ENCODE measurements around the gene HAND1.

The HAND1 gene

DNA sequence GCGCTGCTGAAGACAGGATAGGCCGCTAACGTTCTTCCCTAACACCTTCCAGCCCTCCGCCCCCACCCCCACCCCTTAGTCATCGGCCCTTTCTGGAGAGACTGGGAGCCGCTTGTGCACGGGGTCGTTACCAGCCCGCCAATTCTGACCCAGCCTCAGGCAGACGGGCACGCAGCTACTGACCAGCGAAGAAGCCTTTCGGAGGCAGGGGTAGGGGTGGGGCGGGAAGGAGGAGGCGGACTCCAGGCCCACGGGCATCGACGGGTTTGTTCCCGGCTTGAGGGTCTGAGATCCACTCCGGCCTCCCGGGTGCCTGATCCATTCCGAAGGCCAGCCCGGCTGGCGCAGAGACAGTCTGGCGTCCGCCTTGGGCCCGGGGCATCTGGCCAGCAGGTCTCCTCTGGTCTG lies 729 bp upstream of the HAND1 start:
- no peak for DNase-seq

DNA sequence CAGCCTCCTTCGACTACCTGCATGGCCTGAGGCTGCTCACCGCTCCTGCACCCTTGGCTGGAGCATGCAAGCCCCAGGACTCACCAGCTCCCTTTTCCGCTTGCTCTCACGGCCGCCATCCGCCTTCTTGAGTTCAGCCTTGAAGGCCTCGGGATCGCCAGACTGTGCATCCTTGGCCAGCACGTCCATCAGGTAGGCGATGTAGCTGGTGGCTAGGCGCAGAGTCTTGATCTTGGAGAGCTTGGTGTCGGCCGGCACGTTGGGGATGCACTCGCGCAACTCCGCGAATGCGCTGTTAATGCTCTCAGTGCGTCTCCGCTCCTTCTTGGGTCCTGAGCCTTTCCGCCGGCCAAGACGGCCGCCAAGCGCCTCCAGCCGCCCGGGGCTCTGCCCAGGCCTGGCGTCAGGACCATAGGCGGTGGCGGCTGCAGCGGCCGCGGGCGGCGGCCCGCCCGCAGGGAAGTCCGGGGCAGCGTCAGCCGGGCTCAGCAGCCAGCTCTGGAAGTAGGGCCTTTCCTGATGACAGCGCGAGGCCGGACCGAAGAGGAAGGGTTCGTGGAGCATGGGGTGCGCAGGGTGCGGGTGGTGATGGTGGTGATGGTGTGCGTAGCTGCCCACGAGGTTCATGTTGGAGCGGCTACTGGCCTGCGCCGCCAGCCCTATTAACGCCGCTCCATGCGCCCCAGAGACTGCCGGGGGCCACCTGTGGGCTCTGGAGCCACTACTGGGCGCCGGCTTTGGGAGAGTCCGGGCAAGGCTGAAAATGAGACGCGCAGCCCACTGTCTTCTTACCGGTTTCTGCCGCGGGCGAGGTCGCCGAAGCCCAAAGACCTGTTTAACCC lies 424 bp downstream of the HAND1 start:
- peak; percentile 49 to 51 for DNase-seq

DNA sequence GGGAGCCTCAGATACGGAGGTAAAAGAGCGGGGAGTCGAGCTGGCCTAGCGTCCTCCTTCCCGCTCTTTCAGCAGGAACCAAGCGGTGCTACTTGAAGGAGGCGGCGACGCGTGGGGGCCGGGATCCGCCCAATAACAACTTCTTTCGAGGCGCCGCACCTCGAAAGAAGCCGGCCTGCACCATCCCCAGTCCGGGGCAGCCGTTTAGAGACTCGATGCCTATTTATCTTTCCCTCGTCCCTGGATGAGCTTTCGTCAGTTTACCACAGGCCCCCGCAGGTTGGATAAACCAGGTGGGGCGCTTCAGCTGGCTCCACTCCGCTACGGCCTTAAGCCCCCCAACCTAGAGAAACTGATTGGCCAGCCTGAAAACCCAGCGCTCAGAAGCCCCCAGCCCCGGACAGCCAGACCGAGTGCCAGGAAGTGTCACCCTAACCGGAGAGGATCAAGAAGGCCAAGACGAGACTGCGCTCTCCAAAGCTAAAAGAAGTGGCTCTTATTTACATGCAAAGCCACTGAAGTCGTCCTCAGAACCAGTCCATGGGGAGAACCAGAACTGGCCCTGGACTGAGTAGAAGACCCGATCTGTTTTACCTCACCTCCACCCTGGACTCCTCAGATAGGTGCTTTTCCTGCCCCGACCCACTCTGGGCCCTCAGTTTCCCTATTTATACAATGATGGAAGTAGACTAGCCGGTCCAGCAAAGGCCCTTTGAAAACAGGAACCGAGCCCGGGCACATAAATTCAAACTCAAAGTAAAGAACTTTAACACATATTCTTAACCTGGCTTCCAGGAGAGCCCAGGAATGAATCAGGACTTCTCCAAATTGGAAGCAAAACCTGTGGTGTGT lies 1.4 kb downstream of the HAND1 start:
- peak; percentile 38 for DNase-seq

DNA sequence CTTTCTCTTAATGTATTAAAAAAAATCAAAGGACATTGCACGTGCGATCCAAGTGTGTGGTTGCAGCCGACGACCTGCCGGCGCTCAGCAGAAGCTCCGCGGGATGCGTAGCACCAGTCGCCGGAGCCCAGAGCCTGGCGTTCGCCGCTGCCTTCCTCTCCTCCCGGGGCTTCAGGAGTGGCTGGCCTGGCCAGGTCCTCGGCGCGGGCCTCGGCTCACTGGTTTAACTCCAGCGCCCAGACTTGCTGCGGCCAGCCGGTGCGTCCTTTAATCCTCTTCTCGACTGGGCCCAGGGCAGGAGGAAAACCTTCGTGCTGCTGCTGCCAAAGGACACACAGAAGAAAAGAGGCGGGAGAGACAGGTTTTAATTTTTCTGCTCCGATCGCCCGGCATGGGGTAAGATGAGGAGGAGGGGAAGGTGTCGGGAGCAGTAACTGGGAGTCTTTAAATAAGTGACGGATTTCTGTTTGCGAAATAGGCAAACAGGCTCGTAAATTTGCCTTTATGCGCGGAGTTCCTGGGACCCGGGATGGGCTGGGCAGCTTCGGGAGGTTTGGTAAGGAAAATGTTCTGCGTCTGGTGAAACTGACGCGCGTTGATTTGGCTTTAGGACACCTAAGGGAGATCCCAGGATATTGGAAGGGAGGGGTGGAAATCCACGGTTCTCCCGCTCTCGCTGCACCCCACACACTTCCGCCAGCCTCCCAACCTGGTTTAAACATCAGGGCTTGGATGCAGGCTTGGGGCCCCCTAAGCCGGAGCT lies 2.3 kb downstream of the HAND1 start:
- peak; percentile 50 to 56 for DNase-seq

DNA sequence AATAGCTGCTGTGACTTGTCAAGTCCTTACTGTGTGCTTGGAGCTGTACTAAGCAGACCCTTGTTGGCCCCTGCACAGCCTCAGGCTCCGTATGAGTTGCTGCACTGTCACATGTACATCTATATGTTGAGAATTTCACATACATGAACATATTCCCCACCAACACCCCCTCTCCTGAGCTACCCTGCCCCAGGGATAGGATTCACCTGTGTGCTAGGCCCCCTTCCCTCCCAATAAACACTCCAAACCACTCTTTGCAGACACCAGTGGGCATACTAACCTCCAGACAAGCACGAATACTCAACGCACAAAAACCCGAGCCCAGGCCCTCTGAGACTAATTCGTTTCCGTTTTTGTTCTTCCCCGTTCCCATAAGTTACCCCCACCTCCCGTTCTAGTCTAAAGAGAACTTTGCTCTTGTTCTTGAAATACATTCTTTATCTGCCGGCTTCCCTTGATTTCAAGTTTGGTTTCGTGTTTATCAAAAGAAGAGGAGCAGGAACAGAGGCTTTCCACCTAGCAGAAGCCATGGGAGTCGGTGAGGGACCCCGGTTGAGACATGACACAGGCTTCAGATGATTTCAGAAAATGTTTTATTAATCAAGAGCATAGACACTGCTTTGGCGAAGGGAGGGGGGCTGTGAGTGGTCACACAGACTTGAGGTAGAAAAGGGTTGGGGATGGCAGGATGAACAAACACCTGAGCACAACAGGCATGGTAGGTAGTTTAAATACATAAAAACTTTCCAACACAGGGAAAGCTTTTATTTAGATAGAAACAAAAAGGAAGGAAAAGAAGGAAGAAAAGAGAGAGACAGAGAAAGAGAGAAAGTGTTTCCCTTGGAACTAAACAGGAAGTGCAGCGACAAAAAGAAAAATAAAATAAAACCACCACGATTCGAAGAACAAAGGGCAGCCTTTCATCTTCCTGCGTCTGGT lies 3.4 kb downstream of the HAND1 start:
- peak; percentile 36 to 44 for DNase-seq

DNA sequence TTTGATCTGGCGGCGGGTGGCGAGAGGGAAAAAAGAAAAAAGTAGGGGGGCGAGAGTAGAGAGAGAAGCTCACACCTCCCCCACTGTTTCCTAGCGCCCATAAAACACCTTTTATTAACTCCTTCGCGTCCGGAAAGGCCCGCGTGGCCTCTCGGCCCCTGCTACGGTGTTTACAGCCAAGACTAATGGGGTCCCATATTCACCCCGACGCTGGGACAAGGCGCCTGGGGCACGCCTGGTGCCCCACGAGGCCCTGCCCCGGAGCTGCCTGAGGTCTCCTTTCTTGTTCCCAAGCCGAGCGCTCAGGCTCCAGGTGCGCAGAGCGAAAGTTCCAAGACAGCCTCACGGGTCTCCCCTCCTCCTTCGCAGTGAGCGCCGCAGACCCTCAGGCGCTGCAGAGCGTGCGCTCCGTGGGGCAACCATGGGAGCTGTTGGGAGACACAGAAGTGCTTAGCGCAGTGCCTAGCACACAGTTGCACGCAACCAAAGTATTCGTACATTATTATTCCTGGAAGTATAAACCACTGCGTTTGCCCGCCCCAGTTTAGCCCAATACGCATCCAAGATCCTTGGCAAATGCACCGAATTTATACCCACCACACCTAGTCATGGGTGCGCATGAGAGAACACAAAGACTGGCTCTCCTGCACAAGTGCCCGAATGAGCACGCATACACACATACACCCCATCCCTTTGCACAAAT lies 4.3 kb downstream of the HAND1 start:
- peak; percentile 28 to 35 for DNase-seq

DNA sequence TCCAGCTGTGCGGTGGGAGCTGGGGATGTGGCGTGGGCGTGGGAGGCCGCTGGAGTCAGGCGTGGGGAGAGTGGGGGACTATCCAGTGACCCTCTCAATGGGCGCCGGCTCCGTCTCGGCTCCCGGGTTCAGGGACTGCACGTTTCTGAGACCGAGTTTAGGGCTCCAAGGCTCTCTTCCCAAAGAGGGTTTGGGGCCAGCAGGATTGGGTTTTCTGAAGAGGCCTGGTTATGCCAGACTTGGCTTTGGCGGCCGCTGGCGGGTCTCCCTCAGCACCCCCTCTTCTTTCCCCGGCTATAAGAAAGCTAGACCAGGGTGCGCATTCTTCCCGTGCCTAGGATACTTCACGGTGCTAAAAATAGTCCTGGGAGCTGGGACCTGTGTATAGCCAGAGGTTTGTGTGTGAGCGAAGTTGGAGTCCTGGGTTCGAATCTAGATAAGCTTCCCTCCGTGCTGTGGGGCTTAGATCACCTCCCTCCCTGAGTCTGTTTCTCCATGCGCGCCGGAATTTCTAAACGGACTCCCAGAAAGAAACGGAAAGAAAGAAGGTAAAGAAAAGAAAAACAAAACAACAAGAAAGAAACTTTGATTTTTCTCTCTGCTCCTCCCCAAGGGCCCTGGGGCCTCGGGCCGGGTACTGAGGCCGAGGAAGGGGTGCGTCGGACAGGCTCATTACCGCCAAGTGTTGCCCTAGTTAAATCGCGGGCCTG lies 5.0 kb downstream of the HAND1 start:
- peak in 1 of 2 experiments; percentile 34 for DNase-seq

DNA sequence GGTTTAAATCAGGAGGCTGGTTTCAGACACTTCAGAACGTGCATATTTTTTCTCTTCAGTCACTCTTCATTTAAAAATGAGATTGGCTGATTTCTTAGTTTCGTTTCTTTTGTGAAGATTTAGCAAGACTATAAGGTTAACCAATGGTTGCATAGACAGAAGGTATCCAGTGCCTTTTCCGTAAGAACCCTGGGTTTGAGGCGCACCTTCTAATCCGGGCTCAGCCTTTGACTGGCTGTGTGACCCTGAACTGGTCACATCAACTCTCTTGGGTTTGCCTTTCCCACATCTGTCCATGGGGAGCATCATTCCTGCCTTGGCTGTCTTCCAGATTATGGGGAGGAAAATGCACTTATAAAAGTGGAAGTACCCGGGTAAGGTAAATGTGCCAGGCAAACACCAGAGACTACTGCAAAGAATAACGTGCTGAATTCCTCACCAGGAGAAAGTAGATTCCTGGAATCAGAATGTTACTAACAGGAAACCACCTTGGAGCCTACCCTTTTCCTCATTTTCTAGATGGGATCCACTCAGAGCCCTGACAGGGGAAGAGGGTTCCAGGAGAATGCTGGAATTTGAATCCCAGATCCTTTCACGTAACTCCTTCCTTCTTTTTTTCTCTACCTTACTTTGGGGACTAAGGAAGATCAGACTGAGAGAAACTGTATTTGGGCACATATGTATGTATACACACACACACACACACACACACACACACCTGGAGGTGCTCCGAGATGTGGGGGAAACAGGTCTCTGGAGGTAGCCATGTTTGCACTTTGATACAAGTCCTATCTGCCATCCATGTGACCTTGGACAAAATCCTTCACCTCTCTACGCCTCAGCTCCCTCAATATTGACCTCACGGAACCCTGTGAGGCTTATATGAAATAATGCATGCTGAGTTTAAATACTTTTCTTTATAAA lies 6.8 kb downstream of the HAND1 start:
- no peak for DNase-seq

DNA sequence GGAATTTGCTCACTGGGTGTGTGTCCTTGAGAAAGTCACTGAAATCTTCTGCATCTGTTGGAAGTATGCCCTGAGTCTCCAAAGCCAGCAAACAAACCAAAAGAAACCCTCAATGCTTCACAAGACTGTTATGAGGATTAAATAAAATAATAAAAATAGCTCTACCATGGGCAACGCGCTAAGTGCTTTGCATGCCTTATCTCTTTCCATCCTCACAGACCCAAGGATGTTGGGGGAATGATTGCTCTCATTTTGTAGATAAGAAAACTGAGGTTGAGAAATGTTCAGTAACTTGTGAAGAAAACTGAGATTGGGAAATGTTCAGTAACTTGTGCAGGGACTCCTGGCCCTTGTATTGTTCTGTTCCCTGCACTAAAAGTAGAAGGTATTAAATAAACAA lies 7.9 kb downstream of the HAND1 start:
- no peak for DNase-seq

DNA sequence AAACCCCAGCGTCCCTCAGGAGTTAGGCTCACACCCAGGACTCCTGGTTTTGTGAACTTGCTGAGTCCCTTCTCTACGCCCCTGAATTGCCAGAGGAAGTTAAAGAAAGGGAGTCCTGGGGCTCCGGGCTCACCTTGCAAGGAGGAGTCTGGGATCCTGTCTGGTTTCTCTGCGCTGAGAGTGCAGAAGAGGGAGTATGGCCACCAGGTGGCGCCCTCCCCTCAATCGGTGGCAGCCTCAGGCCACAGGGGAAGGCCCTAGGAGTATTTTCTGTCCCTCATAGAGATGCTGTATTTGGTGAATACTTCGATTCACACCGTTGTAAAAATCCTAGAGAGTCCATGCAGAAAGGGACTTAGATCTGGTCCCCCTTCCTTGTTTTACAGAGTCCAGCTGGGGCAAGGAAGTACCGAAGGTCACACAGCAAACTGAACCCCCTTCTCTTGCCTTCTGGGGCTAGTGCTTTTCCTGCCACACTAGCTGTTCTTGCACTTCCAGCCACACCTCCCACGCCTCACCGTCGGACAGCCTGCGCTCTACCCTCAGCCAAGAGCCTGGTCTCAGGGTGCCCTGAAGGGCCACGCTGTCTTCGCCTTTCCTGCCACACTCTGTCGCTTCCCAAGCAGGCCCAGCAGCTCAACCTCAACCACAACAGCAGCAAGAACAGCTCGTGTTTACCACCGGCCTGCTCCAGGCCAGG lies 10.2 kb downstream of the HAND1 start:
- DNase-seq, result peak; percentile 86 to 87

DNA sequence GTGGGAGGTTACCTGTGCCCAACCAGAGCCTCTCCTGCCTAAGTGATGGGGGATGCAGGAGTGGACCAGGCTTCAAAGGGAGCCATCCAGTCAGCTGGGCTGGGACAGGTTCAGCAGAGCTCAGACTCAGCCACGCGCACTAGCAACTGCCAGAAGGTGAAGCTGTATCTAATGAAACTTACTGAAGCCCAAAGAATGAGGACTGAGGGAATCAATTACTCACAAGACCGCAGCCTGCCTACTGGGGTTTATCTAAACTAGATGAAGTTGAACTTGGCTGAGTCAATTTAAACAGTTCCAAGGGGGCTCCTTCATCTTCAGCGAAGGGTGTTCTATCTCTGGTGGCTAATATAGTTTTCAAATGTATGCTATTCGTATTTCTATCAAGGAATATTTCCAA lies 11.4 kb downstream of the HAND1 start:
- no peak for DNase-seq

DNA sequence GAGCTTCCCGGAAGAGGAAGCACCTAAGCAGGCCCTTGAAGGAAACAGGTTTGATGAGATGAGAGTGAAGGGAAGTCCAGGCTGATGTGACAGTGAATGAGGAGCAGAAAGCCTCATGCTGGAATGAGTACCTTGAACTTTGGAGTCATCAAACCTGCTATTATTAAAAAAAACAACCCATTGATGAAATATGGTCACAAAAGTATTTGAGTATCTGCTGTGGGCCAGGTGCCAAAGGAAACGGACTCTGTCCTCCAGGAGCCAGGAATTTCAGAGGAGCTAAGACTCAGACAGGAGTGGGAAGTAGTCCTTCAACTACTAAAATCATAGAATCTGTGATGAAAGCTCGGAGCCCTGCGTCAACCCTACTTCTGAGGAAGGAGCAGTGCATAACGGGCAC lies 11.9 kb downstream of the HAND1 start:
- DNase-seq, result no peak

DNA sequence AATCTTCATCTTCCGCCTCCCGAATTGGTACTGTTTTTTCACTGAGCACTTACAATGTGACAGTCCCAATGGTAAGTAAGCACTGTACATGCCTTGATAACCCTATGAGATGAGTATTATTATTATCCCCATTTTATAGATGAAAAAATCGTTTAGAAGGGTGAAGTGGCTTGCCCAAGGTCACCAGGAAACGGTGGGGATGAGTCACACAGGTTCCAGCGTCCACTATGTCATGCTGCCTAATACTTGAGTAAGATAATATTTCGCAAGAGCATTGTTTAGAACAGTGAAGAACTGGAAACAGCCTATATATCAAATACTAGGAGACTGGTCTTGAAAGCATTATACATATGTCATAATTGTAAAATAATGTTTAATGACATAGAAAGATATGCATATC lies 12.9 kb downstream of the HAND1 start:
- DNase-seq, result no peak

DNA sequence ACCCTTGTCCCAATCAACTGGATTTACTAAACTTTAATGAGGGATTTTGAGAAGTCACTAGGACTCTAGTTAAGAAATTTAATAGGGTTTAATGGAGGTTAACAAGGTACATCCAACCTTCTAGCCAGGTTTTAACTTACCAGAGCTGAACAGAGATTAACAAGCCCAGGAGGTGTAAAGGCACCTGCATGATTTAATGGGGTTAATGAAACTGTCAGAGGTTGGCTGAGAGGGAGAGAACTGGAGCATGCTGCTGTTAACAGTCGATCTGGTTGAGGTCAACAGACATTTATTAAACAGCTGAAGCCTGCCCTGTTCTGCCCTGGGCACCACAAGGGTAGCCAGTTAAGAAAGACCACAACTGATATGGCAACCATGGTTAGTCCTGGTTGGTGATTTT lies 13.6 kb downstream of the HAND1 start:
- no peak for DNase-seq

DNA sequence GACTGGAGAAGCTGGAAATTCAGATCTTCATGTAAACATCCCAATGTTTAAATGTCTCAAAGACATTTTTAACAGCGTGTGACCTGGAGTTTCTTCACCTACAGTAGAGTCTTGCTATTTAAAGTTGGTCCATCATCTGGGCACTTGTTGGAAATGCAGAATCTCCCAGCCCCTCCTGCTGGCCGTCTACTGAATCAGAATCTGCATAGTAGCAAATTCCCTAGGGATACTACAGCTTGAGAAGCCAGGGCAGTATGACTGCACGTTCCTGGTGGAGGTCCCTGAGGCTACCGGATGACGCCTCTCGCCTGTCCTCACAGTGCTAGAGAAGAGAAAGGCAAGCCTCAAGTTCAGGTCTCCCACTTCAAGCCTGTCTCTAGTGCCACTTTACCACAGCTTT lies 16.5 kb downstream of the HAND1 start:
- DNase-seq, result no peak

DNA sequence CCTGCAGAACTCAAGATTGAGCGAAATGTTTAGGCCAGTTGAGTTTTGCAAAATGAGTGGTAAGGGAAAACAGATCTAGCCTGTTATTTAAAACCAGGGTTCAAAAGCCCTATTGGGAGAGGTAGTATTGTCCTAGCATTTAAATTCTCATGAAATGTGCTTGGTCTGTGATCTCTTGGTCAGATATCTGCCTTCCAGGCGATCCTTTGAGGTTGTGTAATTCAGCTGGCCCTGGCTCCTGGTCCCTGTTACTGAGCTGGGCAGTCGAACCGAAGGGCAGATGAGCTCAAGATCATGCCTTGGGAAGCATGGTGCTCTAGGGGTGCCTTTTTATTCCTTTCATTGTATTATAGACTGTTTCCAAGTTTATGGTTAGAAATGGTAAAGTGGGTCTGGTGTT lies 17.9 kb downstream of the HAND1 start:
- no peak for DNase-seq

DNA sequence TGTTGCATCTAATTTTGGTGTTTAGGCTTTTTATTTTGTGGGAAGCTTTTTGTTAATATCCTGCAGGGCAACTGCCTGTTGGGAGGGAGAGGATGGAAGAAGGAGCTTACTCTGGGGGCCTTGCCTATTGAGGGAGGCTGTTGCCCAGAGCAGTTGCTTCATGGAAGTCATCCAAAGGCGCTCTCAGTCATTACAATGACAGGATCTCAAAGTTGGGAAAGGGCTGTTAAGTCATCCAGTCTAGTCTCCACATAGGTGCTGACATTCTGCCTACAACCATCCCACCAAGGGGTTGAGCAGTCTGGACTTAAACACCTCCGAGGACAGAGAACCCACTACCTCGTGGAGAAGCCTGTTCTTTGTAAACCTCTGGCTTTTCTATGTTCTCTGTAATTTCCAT lies 19.0 kb downstream of the HAND1 start:
- no peak for DNase-seq

DNA sequence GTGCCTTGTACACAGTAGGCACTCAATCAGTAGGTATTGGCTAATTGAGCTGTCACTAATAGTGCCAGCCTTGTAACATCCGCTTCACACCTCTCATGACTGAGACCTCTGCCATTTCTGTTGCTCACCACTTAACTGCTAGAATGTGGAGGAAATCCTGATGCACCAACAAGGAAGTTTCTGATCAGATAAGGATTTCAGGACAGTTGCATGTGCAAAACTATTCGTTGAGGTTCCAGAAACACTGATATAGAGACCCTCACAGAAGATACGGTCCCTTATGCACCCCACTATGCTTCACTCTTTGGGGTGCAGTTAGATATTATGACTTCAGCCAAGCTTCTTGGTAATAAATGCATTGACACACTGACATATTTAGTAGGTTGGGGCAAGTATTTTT lies 21.5 kb downstream of the HAND1 start:
- DNase-seq, result no peak

DNA sequence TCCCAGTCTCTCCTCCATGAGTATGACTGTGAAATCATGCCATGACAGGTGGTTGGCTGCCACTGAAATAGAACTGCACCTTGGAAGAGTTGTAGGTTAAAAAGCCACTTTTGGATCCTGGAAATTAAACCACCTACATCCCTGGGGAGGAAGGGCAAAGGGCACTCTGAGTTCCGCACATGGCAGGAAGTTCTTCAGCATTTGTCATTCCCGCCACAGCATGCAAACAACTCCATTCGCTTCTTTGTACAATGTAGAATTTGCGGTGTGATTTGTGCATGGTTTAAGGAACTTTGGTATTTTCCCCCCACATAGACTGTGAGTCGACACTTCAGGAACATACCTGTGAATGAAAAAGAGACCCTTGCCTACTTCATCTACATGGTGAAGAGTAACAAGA lies 22.4 kb downstream of the HAND1 start:
- no peak for DNase-seq
